ENCODE measurements around the gene LRRN4.

Gene LRRN4

GRCh38 chr20:6053776-6054688, at the start of gene LRRN4:
Gene LRRN4, minus strand, starts transcription at chr20:6054060. Its CDS starts 1,261 bp downstream, at chr20:6052799.
- peak; percentile 62 for DNase-seq

GRCh38 chr20:6103301-6103700, 49.4 kb upstream of the LRRN4 start:
- no peak for DNase-seq

GRCh38 chr20:6101346-6101745, 47.5 kb upstream of the LRRN4 start:
- DNase-seq = no peak

GRCh38 chr20:6100246-6100645, 46.4 kb upstream of the LRRN4 start:
- DNase-seq = no peak

GRCh38 chr20:6099819-6100218, 46.0 kb upstream of the LRRN4 start:
- DNase-seq = no peak

- DNase-seq = no peak
Measured at GRCh38 chr20:6095409-6095808, 41.5 kb upstream of the LRRN4 start.

- DNase-seq = no peak
Measured at GRCh38 chr20:6094565-6094964, 40.7 kb upstream of the LRRN4 start.

- DNase-seq = no peak
Measured at GRCh38 chr20:6094063-6094462, 40.2 kb upstream of the LRRN4 start.

- no peak for DNase-seq
Measured at GRCh38 chr20:6091661-6092060, 37.8 kb upstream of the LRRN4 start.

- DNase-seq = no peak
Measured at GRCh38 chr20:6086868-6087267, 33.0 kb upstream of the LRRN4 start.

GRCh38 chr20:6083926-6084325, 30.1 kb upstream of the LRRN4 start:
- DNase-seq = no peak

GRCh38 chr20:6081236-6081635, 27.4 kb upstream of the LRRN4 start:
- DNase-seq = no peak

- peak; percentile 42 for DNase-seq
Measured at GRCh38 chr20:6079016-6079415, 25.2 kb upstream of the LRRN4 start.

GRCh38 chr20:6075428-6076219, 21.8 kb upstream of the LRRN4 start:
- no peak for DNase-seq

- no peak for DNase-seq
Measured at GRCh38 chr20:6074784-6075183, 20.9 kb upstream of the LRRN4 start.

GRCh38 chr20:6074145-6074561, 20.3 kb upstream of the LRRN4 start:
- peak; percentile 53 for DNase-seq

GRCh38 chr20:6070829-6071695, 17.2 kb upstream of the LRRN4 start:
- no peak for DNase-seq

GRCh38 chr20:6069669-6070068, 15.8 kb upstream of the LRRN4 start:
- DNase-seq = no peak

GRCh38 chr20:6067763-6068318, 14.0 kb upstream of the LRRN4 start:
- no peak for DNase-seq

- DNase-seq = no peak
Measured at GRCh38 chr20:6066582-6066981, 12.7 kb upstream of the LRRN4 start.

GRCh38 chr20:6061544-6061943, 7.7 kb upstream of the LRRN4 start:
- no peak for DNase-seq

GRCh38 chr20:6060213-6060612, 6.4 kb upstream of the LRRN4 start:
- DNase-seq = no peak

Measured in NCI-H82 (cell line).